Hepatocyte (in vitro differentiated cells): Measurements from ENCODE around the gene UBR3. TPM values are rescaled to one million over a fixed set of nuclear protein-coding genes. Genes with fewer than 3 reads are reported as not detected.
A peak's percentile ranks its signal among the peaks of the same experiment; 100 is the strongest.

ENCODE experiments used
- DNase-seq: peaks from one replicate; pipeline ENCODE4 v3.0.0-alpha.2; 2016; ENCODE audit warnings: low spot score
- H2AFZ ChIP-seq: fragments of 200-600 bp; sonication (generic); 2 replicates; pipeline ENCODE4 v1.6.0; 2016; ENCODE audit warnings: antibody characterized with exemption, mild to moderate bottlenecking
- H3K27ac ChIP-seq: fragments of 200-600 bp; sonication (generic); 2 replicates; pipeline ENCODE4 v1.5.1; 2016; ENCODE audit warnings: mild to moderate bottlenecking
- H3K27me3 ChIP-seq: fragments of 200-600 bp; sonication (generic); 2 replicates; pipeline ENCODE4 v1.6.1; 2016
- H3K36me3 ChIP-seq: fragments of 200-600 bp; sonication (generic); replicated peaks from 2 replicates; pipeline ENCODE4 v1.5.1; 2016; ENCODE audit warnings: low read depth; ENCODE audit not compliant: insufficient read depth
- H3K4me1 ChIP-seq: fragments of 200-600 bp; sonication (generic); 2 replicates; pipeline ENCODE4 v1.5.1; 2016; ENCODE audit warnings: mild to moderate bottlenecking, moderate library complexity; ENCODE audit not compliant: insufficient read depth
- H3K4me2 ChIP-seq: fragments of 200-600 bp; sonication (generic); 2 replicates; pipeline ENCODE4 v1.6.0; 2016
- H3K4me3 ChIP-seq: fragments of 200-600 bp; sonication (generic); 2 replicates; pipeline ENCODE4 v1.5.1; 2016; ENCODE audit warnings: mild to moderate bottlenecking
- H3K79me2 ChIP-seq: fragments of 200-600 bp; sonication (generic); 2 replicates; pipeline ENCODE4 v1.6.0; 2017; ENCODE audit warnings: mild to moderate bottlenecking
- H3K9me2 ChIP-seq: fragments of 200-600 bp; sonication (generic); replicated peaks from 2 replicates; pipeline ENCODE4 v1.6.0; 2017; ENCODE audit warnings: mild to moderate bottlenecking; ENCODE audit not compliant: insufficient read depth
- H3K9me3 ChIP-seq: fragments of 200-600 bp; sonication (generic); 2 replicates; pipeline ENCODE4 v1.5.1; 2016; ENCODE audit warnings: low read depth, mild to moderate bottlenecking
- H4K20me1 ChIP-seq: fragments of 200-600 bp; sonication (generic); 2 replicates; pipeline ENCODE4 v1.6.0; 2016; ENCODE audit warnings: mild to moderate bottlenecking; ENCODE audit not compliant: insufficient read depth, poor library complexity, severe bottlenecking
- CTCF ChIP-seq: fragments of 200-600 bp; sonication (generic); IDR thresholded peaks from 2 replicates; pipeline ENCODE4 v1.5.1; 2016; ENCODE audit warnings: antibody characterized with exemption, mild to moderate bottlenecking; ENCODE audit not compliant: poor library complexity
- EZH2 ChIP-seq: fragments of 200-600 bp; sonication (generic); IDR thresholded peaks from 2 replicates; pipeline ENCODE4 v1.6.1; 2016; ENCODE audit warnings: antibody characterized with exemption, mild to moderate bottlenecking, borderline replicate concordance
- EZH2phosphoT487 ChIP-seq: fragments of 200-600 bp; sonication (generic); IDR thresholded peaks from one replicate; pipeline ENCODE4 v1.6.1; 2018; ENCODE audit warnings: antibody characterized with exemption, mild to moderate bottlenecking, low read depth, moderate library complexity; ENCODE audit not compliant: unreplicated experiment, severe bottlenecking
- WGBS: methylation state at CpG from one replicate; pipeline ENCODE4 v1.1.6; 2016; ENCODE audit warnings: low lambda C conversion rate; ENCODE audit errors: missing lambda C conversion rate; 5-methylcytosine and 5-hydroxymethylcytosine counted together
- polyA plus RNA-seq: library from polyadenylated mRNA; unstranded; fragments of >200 nt; fragmentation: Nextera tagmentation; extraction: Ambion mirVana; gene quantifications from 2 replicates; pipeline ENCODE4 v1.2.1, GENCODE V29; 2016
- total RNA-seq: library from RNA; depleted of rRNA; stranded (reverse); fragments of >200 nt; gene quantifications from 2 replicates; pipeline ENCODE4 v1.2.3, GENCODE V29; 2014

The UBR3 gene
- total and polyA plus RNA-seq, 2 experiments from 2014 or later, result 10.1 to 40.4 TPM

GRCh38 chr2:169828141-169828811, 1.0 kb downstream of the UBR3 start:
- H2AFZ ChIP-seq, result peak overlapping the region; percentile 80
- H3K27me3 ChIP-seq, result no peaks in the 10 kb centered on the region
- DNase-seq, result peak; percentile 49
- H3K4me2 ChIP-seq, result peak overlapping the region; percentile 93
- no peaks in the 10 kb centered on the region for H3K9me3 ChIP-seq
- peak overlapping the region; percentile 96 for H3K4me3 ChIP-seq
- peak overlapping the region; percentile 85 for H3K27ac ChIP-seq
- no peak for TF ChIP-seq EZH2
- TF ChIP-seq EZH2phosphoT487, result no peak
- TF ChIP-seq CTCF, result no peak
- WGBS, result 3% methylated on average over 9 of the region's 13 CpGs
- H3K36me3 ChIP-seq, result no peaks in the 10 kb centered on the region
- peaks cover 50% of the 10 kb centered on the region for H4K20me1 ChIP-seq
- peaks cover 7% of the 10 kb centered on the region for H3K4me1 ChIP-seq
- peaks cover 63% of the 10 kb centered on the region for H3K79me2 ChIP-seq
- no peaks in the 10 kb centered on the region for H3K9me2 ChIP-seq

GRCh38 chr2:169834401-169834800, 7.1 kb downstream of the UBR3 start:
- H3K9me2 ChIP-seq, result no peaks in the 10 kb centered on the region
- no peak overlapping the region for H2AFZ ChIP-seq
- no peaks in the 10 kb centered on the region for H3K36me3 ChIP-seq
- H3K9me3 ChIP-seq, result no peaks in the 10 kb centered on the region
- TF ChIP-seq CTCF, result no peak
- no peak for TF ChIP-seq EZH2phosphoT487
- TF ChIP-seq EZH2, result no peak
- no peak overlapping the region for H3K4me3 ChIP-seq
- peaks cover 97% of the 10 kb centered on the region for H3K79me2 ChIP-seq
- 79% methylated on average over 1 of the region's 1 CpG for WGBS
- peaks cover 59% of the 10 kb centered on the region for H4K20me1 ChIP-seq
- H3K4me2 ChIP-seq, result no peak overlapping the region
- peaks cover under 1% of the 10 kb centered on the region for H3K4me1 ChIP-seq
- H3K27ac ChIP-seq, result no peak overlapping the region
- H3K27me3 ChIP-seq, result no peaks in the 10 kb centered on the region
- DNase-seq, result no peak

- Histone ChIP-seq H3K79me2 (peaks cover 79% of the 10 kb centered on the region), H3K27ac (peak overlapping the region; percentile 36), H3K36me3 (no peaks in the 10 kb centered on the region), H3K27me3 (no peaks in the 10 kb centered on the region), H3K9me2 (no peaks in the 10 kb centered on the region), H3K4me2 (peak overlapping the region; percentile 31), H2AFZ (no peak overlapping the region), H4K20me1 (peaks cover 29% of the 10 kb centered on the region), H3K4me1 (peaks cover 17% of the 10 kb centered on the region), H3K9me3 (no peaks in the 10 kb centered on the region), H3K4me3 (no peak overlapping the region)
- 92% methylated on average over 2 of the region's 2 CpGs for WGBS
- TF ChIP-seq EZH2phosphoT487 (no peak), EZH2 (no peak), CTCF (no peak)
- DNase-seq, result no peak
These were observed 11.7 kb downstream of the UBR3 start for GRCh38 chr2:169838743-169839489.
